NCI-H1048 (cell line): ENCODE results near the gene OR13F1.
"Not testable (repeated sequence)": the region's sequence is repeated elsewhere in the genome, so short reads cannot be mapped to it uniquely, and the experiment has no call there.

Experiments
- DNase-seq: peaks from one replicate; lab custom pipeline; 2025; lab: John Stamatoyannopoulos, UW

The OR13F1 gene

GRCh38 chr9:104503963-104504362, at the start of gene OR13F1:
Gene OR13F1, plus strand, starts transcription at chr9:104504263. Its CDS starts 0 bp downstream, at chr9:104504263.
- DNase-seq = no peak

GRCh38 chr9:104456831-104457230, 47.2 kb upstream of the OR13F1 start:
- DNase-seq = no peak

GRCh38 chr9:104463864-104464263, 40.2 kb upstream of the OR13F1 start:
- no peak for DNase-seq

GRCh38 chr9:104468261-104468660, 35.8 kb upstream of the OR13F1 start:
- no peak for DNase-seq

GRCh38 chr9:104482921-104483570, 21.0 kb upstream of the OR13F1 start:
- DNase-seq = no peak

- no peak for DNase-seq
These were observed 19.0 kb upstream of the OR13F1 start for GRCh38 chr9:104485014-104485413.

GRCh38 chr9:104494808-104495207, 9.3 kb upstream of the OR13F1 start:
- DNase-seq = no peak

GRCh38 chr9:104503440-104503839, 623 bp upstream of the OR13F1 start:
- no peak for DNase-seq

- no peak for DNase-seq
These were observed 2.5 kb downstream of the OR13F1 start for GRCh38 chr9:104506565-104506964.

GRCh38 chr9:104514901-104515300, 10.8 kb downstream of the OR13F1 start:
- no peak for DNase-seq

GRCh38 chr9:104520241-104520640, 16.2 kb downstream of the OR13F1 start:
- not testable (repeated sequence) for DNase-seq

GRCh38 chr9:104527109-104527508, 23.0 kb downstream of the OR13F1 start, which contains the start of gene OR13C4:
Gene OR13C4, minus strand, starts transcription at chr9:104527209. Its CDS starts 0 bp downstream, at chr9:104527209.
- no peak for DNase-seq

- no peak for DNase-seq
These were observed 32.7 kb downstream of the OR13F1 start, which contains the start of gene OR13C3 for GRCh38 chr9:104536756-104537155. Gene OR13C3, minus strand, starts transcription at chr9:104536856. Its CDS starts 133 bp downstream, at chr9:104536723.

GRCh38 chr9:104539275-104539674, 35.2 kb downstream of the OR13F1 start:
- DNase-seq = no peak

GRCh38 chr9:104544644-104545043, 40.6 kb downstream of the OR13F1 start:
- no peak for DNase-seq

- no peak for DNase-seq
These were observed 49.2 kb downstream of the OR13F1 start for GRCh38 chr9:104553261-104553660.
